ENCODE data around the gene OSBPL8. TPM values are rescaled to one million over a fixed set of nuclear protein-coding genes. Genes with fewer than 3 reads are reported as not detected.

OSBPL8 gene
- total and polyA plus RNA-seq, 2 of the 8 experiments (the other 6 are each of a cell fraction or from before 2014, with no cell fraction given) = 10.9 to 81.1 TPM

- Histone ChIP-seq H3K9ac (replicated peaks in 1 of 4; ENCODE audit: extremely low read depth in 1 of 4, low read depth in 3 of 4, low read length in 3 of 4) (no peak overlapping the region), H3K79me1 (ENCODE audit: low read depth, low read length) (no peaks in the 10 kb centered on the region), H3K4me2 (ENCODE audit: insufficient read depth in 1 of 2, low read depth in 2 of 2, low read length in 2 of 2) (no peak overlapping the region; a peak in 1 of 4 replicates), H3K9me3 (ENCODE audit: insufficient read depth in 2 of 2, low read depth in 1 of 2, low read length in 1 of 2) (no peaks in the 10 kb centered on the region), H3K14ac (ENCODE audit: insufficient read length) (no peak overlapping the region), H3K4ac (replicated peaks; ENCODE audit: insufficient read length, low read depth, low read length) (no peak overlapping the region), H2BK12ac (ENCODE audit: low read depth, low read length) (no peak overlapping the region), H3K27ac (ENCODE audit: low read depth, low read length) (no peak overlapping the region), H2BK20ac (ENCODE audit: low read length) (no peak overlapping the region), H4K20me1 (replicated peaks in 1 of 2; ENCODE audit: control insufficient read depth in 1 of 2, insufficient read depth in 2 of 2, low read length in 2 of 2) (no peaks in the 10 kb centered on the region), H2AFZ (ENCODE audit: low read length) (no peak overlapping the region), H3K27me3 (replicated peaks in 1 of 4; ENCODE audit: control insufficient read depth in 3 of 4, extremely low read depth in 1 of 4, insufficient read depth in 3 of 4, low read length in 3 of 4) (no peaks in the 10 kb centered on the region), H4K8ac (ENCODE audit: extremely low read depth, insufficient read depth, low read length) (no peak overlapping the region), H2BK15ac (ENCODE audit: low read length) (no peak overlapping the region), H3K4me1 (replicated peaks in 1 of 4; ENCODE audit: control insufficient read depth in 3 of 4, insufficient read depth in 4 of 4, low read length in 3 of 4) (no peaks in the 10 kb centered on the region; a peak in 2 of 7 replicates), H3K23me2 (ENCODE audit: low read depth, low read length) (no peaks in the 10 kb centered on the region), H4K5ac (ENCODE audit: insufficient read length, low read depth, low read length) (no peak overlapping the region), H3K4me3 (ENCODE audit: extremely low read depth in 1 of 4, insufficient read depth in 2 of 4, low read depth in 3 of 4, low read length in 4 of 4) (no peak overlapping the region), H3K79me2 (ENCODE audit: control insufficient read depth in 1 of 2, insufficient read depth in 2 of 2, low read length in 2 of 2) (peaks cover 0 to 82% of the 10 kb centered on the region in 2 experiments; a peak in 3 of 4 replicates), H2BK120ac (replicated peaks; ENCODE audit: low read depth, low read length) (no peak overlapping the region), H3K36me3 (ENCODE audit: control insufficient read depth in 2 of 4, insufficient read depth in 4 of 4, low read length in 3 of 4) (peaks cover 0 to 7% (median 0%) of the 10 kb centered on the region in 4 experiments; a peak in 1 of 8 replicates), H2BK5ac (ENCODE audit: low read depth, low read length) (no peak overlapping the region), H3K56ac (replicated peaks; ENCODE audit: insufficient read length, low read depth, low read length) (no peak overlapping the region), H4K91ac (replicated peaks; ENCODE audit: insufficient read length, low read length) (no peak overlapping the region), H3K18ac (ENCODE audit: extremely low read depth, low read length) (no peak overlapping the region), H2AK5ac (ENCODE audit: low read depth, low read length) (no peak overlapping the region), H3K23ac (ENCODE audit: insufficient read length) (no peak overlapping the region)
- DNase-seq (ENCODE audit: low read depth in 1 of 2, low spot score in 2 of 2) (no peak), FAIRE-seq (no peak)
- ChIA-PET CTCF (ENCODE audit: partially characterized antibody) (no interaction called here), POLR2A (ENCODE audit: partially characterized antibody) (no interaction called here)
- no peak for TF ChIP-seq TAF7 (optimal IDR thresholded peaks at IDR 0.05; ENCODE audit: borderline replicate concordance, low read depth, low read length)
- no peak for TF ChIP-seq NANOG (IDR thresholded peaks at IDR 0.05; ENCODE audit: insufficient read depth, low read depth, low read length, poor library complexity, severe bottlenecking)
- TF ChIP-seq POLR2AphosphoS5 (IDR thresholded peaks at IDR 0.05; ENCODE audit: low read depth, low read length) = no peak
- no peak for TF ChIP-seq SP1 (IDR thresholded peaks at IDR 0.05; ENCODE audit: low read depth, low read length)
- TF ChIP-seq KDM4A (IDR thresholded peaks at IDR 0.05; ENCODE audit: low read depth, low read length, severe bottlenecking) = no peak
- no peak for TF ChIP-seq BCL11A (IDR thresholded peaks at IDR 0.05; ENCODE audit: low read depth in 2 of 2, low read length in 2 of 2)
- no peak for TF ChIP-seq SIX5 (IDR thresholded peaks at IDR 0.05; ENCODE audit: low read depth, low read length)
- TF ChIP-seq RNF2 (IDR thresholded peaks at IDR 0.05; ENCODE audit: borderline replicate concordance, low read depth, low read length, missing control alignments, poor library complexity, severe bottlenecking) = no peak
- no peak for TF ChIP-seq ZNF274 (IDR thresholded peaks at IDR 0.05; ENCODE audit: borderline replicate concordance, extremely low read depth, low read length)
Measured at GRCh38 chr12:76531056-76531455, 28.5 kb downstream of the OSBPL8 start.

Measured in H1 (cell line).